Mesothelial cell of epicardium (in vitro differentiated cells): ENCODE measurements around the gene PSMA2. TPM values are rescaled to one million over a fixed set of nuclear protein-coding genes. Genes with fewer than 3 reads are reported as not detected.

ENCODE experiments used
- DNase-seq, 2 experiments: peaks; one replicate each; pipeline ENCODE4 v3.0.0; 2021; ENCODE audit warnings: low spot score in 2 of 2; ENCODE audit not compliant: unreplicated experiment in 2 of 2
- H3K27ac Mint-ChIP-seq: 2 replicates; pipeline ENCODE4 v1.8.0; 2021; ENCODE audit warnings: mixed read lengths
- H3K27me3 Mint-ChIP-seq: 2 replicates; pipeline ENCODE4 v1.8.0; 2021; ENCODE audit warnings: low read depth, mixed read lengths
- H3K36me3 Mint-ChIP-seq: 2 replicates; pipeline ENCODE4 v1.8.0; 2021; ENCODE audit warnings: mixed read lengths
- H3K4me1 Mint-ChIP-seq: 2 replicates; pipeline ENCODE4 v1.8.0; 2021; ENCODE audit warnings: mixed read lengths
- H3K4me3 Mint-ChIP-seq: 2 replicates; pipeline ENCODE4 v1.8.0; 2021; ENCODE audit warnings: mild to moderate bottlenecking, moderate library complexity, mixed read lengths
- H3K9me3 Mint-ChIP-seq: 2 replicates; pipeline ENCODE4 v1.8.0; 2021; ENCODE audit warnings: mixed read lengths
- CTCF ChIP-seq: fragments of 200-600 bp; sonication (generic); IDR thresholded peaks from one replicate; pipeline ENCODE4 v1.5.0; 2021; ENCODE audit warnings: antibody characterized with exemption; ENCODE audit not compliant: unreplicated experiment
- total RNA-seq: library from RNA; stranded (reverse); gene quantifications from 3 replicates; pipeline ENCODE4 v1.2.1, GENCODE V29; 2021

Gene PSMA2
- total RNA-seq, 1 donor from 2014 or later: 72.3 TPM

- H3K9me3 Mint-ChIP-seq: no peaks in the 10 kb centered on the region
- peak overlapping the region; percentile 100 for H3K4me3 Mint-ChIP-seq
- peaks cover 2% of the 10 kb centered on the region for H3K36me3 Mint-ChIP-seq
- TF ChIP-seq CTCF: no peak
- peaks cover 39% of the 10 kb centered on the region for H3K4me1 Mint-ChIP-seq
- no peaks in the 10 kb centered on the region for H3K27me3 Mint-ChIP-seq
- no peak for DNase-seq
- H3K27ac Mint-ChIP-seq: peak overlapping the region; percentile 69
Observed at GRCh38 chr7:42930889-42931288, 1.1 kb downstream of the PSMA2 start.

- H3K27ac Mint-ChIP-seq: no peak overlapping the region
- TF ChIP-seq CTCF: no peak
- no peaks in the 10 kb centered on the region for H3K9me3 Mint-ChIP-seq
- peaks cover 37% of the 10 kb centered on the region for H3K4me1 Mint-ChIP-seq
- DNase-seq: no peak
- H3K36me3 Mint-ChIP-seq: peaks cover under 1% of the 10 kb centered on the region
- no peaks in the 10 kb centered on the region for H3K27me3 Mint-ChIP-seq
- H3K4me3 Mint-ChIP-seq: no peak overlapping the region
Observed at GRCh38 chr7:42929449-42929848, 2.5 kb downstream of the PSMA2 start.

- Mint-ChIP-seq H3K9me3 (no peaks in the 10 kb centered on the region), H3K27ac (no peak overlapping the region), H3K4me3 (no peak overlapping the region), H3K4me1 (peaks cover 33% of the 10 kb centered on the region), H3K27me3 (no peaks in the 10 kb centered on the region), H3K36me3 (peaks cover 3% of the 10 kb centered on the region)
- no peak for TF ChIP-seq CTCF
- no peak for DNase-seq
Observed at GRCh38 chr7:42928754-42929153, 3.2 kb downstream of the PSMA2 start.

- Mint-ChIP-seq H3K4me3 (no peak overlapping the region), H3K9me3 (no peaks in the 10 kb centered on the region), H3K27ac (no peak overlapping the region), H3K36me3 (peaks cover 20% of the 10 kb centered on the region), H3K27me3 (no peaks in the 10 kb centered on the region), H3K4me1 (peaks cover 21% of the 10 kb centered on the region)
- no peak for DNase-seq
- no peak for TF ChIP-seq CTCF
Observed at GRCh38 chr7:42926204-42926603, 5.8 kb downstream of the PSMA2 start.

GRCh38 chr7:42925630-42926029, 6.3 kb downstream of the PSMA2 start:
- no peak overlapping the region for H3K27ac Mint-ChIP-seq
- no peak for TF ChIP-seq CTCF
- H3K4me3 Mint-ChIP-seq: no peak overlapping the region
- H3K4me1 Mint-ChIP-seq: peaks cover 17% of the 10 kb centered on the region
- H3K36me3 Mint-ChIP-seq: peaks cover 24% of the 10 kb centered on the region
- no peak for DNase-seq
- no peaks in the 10 kb centered on the region for H3K9me3 Mint-ChIP-seq
- no peaks in the 10 kb centered on the region for H3K27me3 Mint-ChIP-seq

- Mint-ChIP-seq H3K36me3 (peaks cover 28% of the 10 kb centered on the region), H3K27me3 (no peaks in the 10 kb centered on the region)
Observed at GRCh38 chr7:42924223-42924838, 7.6 kb downstream of the PSMA2 start.

More at GRCh38 chr7:42924223-42924838, 7.6 kb downstream of the PSMA2 start:
- no peak for TF ChIP-seq CTCF
- peaks cover 8% of the 10 kb centered on the region for H3K4me1 Mint-ChIP-seq
- no peak for DNase-seq
- no peaks in the 10 kb centered on the region for H3K9me3 Mint-ChIP-seq
- H3K27ac Mint-ChIP-seq: no peak overlapping the region
- no peak overlapping the region for H3K4me3 Mint-ChIP-seq
